MM.1S (cell line): ENCODE results near the gene CACNA1C.

Source experiments
- CTCF ChIP-seq: fragments of 300-600 bp; sonication (generic); IDR thresholded peaks from 2 replicates; pipeline ENCODE4 v1.5.1; 2016; ENCODE audit warnings: antibody characterized with exemption, low read length, mixed read lengths
- EZH2phosphoT487 ChIP-seq: fragments of 300-600 bp; sonication (generic); IDR thresholded peaks from 2 replicates; pipeline ENCODE4 v1.6.1; 2018; ENCODE audit warnings: antibody characterized with exemption, low read length

DNA sequence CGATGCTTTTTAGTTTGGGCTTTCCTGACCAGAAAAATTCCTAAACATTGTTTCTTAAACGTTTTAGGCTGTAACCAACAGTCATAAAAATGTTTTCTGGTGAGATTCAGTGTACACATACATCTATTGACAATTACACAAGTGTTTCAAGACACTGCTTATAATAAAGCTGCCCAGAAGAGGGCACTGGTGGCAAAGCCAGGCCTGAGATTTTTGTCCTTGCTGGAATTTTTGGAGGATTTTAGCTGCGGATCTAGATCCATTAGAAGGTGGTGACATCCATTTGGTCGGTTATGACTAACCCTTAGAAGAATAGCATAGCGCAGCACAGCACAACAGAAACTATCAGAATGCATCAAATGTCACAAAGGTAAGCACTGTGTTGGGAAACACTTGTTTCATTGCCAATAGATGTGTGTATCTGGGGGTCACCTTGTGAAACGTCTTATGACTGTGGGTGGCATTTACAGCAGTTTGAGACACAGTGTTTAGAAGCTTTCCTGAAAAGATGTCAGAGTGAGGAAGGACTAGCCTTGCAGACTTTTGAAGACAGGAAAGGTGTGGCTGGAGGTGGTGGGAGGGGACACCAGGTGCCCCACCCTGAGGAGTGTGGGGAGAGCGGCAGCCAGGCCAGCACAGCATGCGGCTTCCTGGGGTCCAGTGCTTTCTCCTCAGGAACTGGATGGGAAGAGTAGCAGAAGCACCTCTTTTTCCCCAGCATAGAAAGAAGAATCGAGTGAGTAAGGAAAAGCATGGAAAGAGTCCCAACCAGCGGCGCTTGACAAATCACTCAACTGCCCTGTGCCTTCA lies 687.2 kb downstream of the CACNA1C start:
- TF ChIP-seq CTCF (peak; percentile 52), EZH2phosphoT487 (no peak)
